Activated CD4-positive, alpha-beta T cell treated with anti-CD3 and anti-CD28 coated beads for 48 hours (primary cell): ENCODE results near the gene LTK.
A peak's percentile ranks its signal among the peaks of the same experiment; 100 is the strongest.
"Not testable (repeated sequence)": the region's sequence is repeated elsewhere in the genome, so short reads cannot be mapped to it uniquely, and the experiment has no call there.

ENCODE experiments used
- DNase-seq: peaks from one replicate; pipeline ENCODE4 v3.0.0-alpha.2; 2020

LTK gene

DNA sequence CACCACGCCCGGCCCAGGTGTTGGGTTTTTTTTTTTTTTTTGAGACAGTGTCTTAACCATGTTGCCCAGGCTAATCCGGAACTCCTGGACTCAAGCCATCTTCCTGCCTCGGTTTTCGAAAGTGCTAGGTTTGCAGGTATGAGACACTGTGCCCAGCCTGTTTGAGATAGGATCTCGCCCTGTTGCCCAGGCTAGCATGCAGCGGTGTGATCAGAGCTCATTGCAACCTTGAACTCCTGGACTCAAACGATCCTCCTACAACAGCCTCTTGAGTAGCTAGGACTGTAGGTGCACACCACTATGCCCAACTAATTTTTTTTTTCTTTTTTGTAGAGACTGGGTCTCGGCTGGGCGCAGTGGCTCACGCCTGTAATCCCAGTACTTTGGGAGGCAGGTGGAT is 40.2 kb downstream of the LTK start:
- no peak for DNase-seq

DNA sequence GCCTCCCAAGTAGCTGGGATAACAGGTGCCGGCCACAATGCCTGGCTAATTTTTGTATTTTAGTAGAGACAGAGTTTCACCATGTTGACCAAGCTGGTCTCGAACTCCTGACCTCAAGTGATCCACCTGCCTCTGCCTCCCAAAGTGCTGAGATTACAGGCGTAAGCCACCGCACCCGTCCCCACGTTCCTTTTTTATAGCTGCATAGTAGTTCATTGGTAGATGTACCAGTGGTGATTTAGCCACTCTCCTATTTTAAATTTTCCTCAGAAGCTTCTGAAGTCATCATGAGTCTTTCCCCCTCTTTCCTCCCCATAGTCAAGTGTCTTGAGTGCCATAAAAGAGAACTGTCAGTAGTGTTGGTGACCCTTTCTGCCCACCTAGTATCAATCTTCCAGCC is 44.0 kb downstream of the LTK start:
- not testable (repeated sequence) for DNase-seq

DNA sequence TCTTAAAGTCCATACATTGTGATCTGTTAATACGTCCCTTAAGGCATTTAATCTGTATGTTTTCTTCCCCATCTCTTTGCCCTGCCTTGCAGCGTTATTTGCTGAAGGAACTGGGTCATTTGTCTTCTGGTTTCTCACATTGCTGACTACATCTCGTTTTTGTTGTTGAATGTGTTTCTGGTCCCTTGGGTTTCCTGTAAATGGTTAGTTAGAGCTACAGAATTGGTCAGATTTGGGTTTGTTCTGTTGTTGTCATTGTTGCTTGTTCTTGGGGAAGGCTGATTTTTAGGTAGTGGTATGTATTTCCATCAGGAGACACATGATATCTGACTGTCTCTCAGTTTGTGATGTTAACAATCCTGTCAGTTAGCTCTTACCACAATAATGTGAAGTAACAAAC is 46.9 kb downstream of the LTK start:
- no peak for DNase-seq

DNA sequence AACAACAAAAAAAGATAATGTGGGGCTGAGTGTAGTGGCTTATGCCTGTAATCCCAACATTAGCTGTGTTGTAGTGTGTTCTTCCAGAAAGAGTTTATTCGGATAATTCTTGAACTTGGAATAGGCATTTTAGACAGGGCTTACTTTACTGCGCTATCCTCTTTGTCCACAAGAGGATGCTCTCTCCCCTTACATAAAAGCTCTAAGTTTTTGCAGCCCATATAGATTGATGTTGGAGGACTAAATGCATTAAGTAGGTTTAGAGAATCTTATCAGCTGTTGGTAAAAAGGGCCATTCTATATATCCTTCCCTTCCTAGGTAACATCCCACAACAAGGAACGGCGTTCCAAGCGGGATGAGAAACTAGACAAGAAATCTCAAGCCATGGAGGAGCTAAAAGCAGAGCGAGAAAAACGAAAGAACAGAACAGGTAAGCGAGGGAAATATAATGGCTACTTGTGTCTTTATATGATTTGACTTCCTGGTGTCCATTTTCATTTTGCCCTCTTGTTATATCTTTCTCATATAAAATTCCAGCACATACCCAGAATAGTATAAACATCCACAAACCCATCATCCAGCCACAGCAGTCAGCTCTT is 47.7 kb downstream of the LTK start:
- peak; percentile 15 for DNase-seq

DNA sequence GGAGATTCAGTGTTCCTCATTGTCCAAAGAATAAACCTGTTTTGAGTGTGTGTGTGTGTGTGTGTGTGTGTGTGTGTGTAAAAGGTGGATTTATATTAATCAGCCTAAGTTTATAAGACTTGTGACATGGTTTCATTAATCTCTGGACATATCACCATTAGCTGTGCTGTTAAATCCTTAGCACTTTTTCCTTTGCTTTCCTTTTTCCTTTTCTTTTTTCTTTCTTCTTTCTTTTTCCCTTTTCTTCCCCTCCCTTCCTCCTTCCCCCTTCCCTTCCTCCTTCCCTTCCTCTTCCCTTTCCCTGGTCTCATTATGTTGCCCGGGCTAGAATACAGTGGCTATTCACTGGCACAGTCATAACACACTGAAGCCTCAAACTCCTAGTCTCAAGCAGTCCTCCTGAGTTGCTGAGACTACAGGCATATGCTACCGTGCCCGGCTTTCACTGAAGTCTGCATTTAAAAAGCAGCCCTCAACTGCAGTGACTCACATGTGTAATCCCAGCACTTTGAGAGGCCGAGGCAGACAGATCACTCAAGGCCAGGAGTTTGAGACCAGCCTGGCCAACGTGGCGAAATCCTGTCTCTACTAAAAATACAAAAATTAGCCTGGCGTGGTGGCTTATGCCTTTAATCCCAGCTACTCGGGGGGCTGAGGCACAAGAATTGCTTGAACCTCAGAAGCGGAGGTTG is 48.6 kb downstream of the LTK start:
- no peak for DNase-seq

DNA sequence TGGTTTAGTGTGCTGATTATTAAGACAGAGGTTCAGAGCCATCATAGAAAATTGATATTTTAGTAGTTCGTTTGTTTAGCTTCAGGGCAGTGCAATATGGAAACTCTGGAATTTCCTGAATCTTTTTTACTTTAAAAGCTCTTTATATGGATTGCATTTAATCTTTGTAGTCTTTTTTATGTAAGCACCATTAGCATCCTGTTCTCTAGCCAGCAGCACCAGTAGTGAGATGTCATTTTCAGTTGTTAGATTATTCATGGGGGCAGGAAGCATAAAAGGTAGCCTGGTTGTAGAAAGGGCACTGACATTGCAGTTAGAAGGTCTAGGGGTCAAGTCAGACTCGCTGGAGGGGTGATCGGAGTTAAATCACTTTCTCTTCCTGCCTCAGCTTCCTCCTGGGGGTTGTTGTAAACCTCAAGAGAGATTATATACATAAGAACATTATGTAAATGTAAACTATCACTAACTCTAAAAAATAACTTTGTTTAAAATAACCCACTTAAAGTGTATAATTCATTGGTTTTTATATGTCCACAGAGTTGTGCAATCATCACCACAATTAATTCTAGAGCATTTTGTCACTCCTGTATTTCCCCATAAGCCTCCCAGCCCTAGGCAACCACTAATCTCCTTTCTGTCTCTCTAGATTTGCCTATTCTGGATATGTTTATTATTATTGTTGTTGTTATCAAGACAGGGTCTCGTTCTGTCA is 51.4 kb downstream of the LTK start:
- no peak for DNase-seq
